ENCODE measurements around the gene MICOS13.

MICOS13 gene

DNA sequence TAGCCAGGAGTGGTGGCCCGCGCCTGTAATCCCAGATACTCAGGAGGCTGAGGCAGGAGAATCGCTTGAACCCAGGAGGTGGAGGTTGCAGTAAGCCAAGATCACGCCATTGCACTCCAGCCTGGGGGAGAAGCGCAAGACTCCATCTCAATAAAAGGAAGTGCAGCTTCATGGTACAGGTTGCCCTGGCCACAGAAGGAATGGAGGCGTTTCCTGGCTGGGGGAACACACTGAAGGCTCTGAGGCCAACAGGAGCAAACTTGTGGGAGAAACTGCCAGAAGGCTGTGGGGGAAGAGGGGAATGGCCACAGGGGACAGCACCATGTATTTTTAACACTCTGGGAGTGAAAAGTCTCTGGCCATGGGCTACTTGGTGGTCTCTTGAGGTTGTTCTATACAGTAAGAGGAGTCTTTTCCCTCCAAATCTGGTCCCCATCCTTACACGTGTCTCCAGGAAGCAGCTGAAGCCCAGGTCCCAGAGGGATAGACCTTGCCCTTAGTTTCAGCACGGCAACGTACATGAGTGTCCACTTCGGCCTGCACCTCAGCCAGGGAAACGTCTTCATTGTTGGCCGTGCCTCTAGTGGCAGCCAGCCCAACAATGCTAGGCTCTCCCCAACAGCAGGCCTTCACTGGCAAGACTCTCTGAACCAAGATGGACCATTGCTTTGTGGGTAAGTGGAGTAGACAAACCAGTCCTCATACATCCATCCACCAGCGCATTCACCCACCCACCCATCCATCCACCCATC lies 7.4 kb downstream of the MICOS13 start:
- Histone ChIP-seq H3K36me3 (ENCODE audit: control insufficient read depth in 1 of 2, insufficient read depth in 2 of 2, low read length in 2 of 2) (peaks cover 1 to 18% of the 10 kb centered on the region in 2 donors), H3K4me1 (ENCODE audit: control insufficient read depth in 1 of 2, insufficient read depth in 2 of 2, low read length in 2 of 2) (no peaks in the 10 kb centered on the region), H3K9me3 (ENCODE audit: control insufficient read depth in 1 of 2, low read length in 2 of 2) (no peaks in the 10 kb centered on the region), H3K27me3 (ENCODE audit: low read depth, low read length) (no peaks in the 10 kb centered on the region), H3K4me3 (ENCODE audit: low read depth in 1 of 2, low read length in 2 of 2) (no peak overlapping the region), H3K27ac (ENCODE audit: low read length) (no peak overlapping the region)

- H3K4me1 ChIP-seq (ENCODE audit: control insufficient read depth in 1 of 2, insufficient read depth in 2 of 2, low read length in 2 of 2): no peaks in the 10 kb centered on the region
- no peaks in the 10 kb centered on the region for H3K9me3 ChIP-seq (ENCODE audit: control insufficient read depth in 1 of 2, low read length in 2 of 2)
- H3K36me3 ChIP-seq (ENCODE audit: control insufficient read depth in 1 of 2, insufficient read depth in 2 of 2, low read length in 2 of 2): peaks cover 12 to 30% of the 10 kb centered on the region in 2 donors
- H3K4me3 ChIP-seq (ENCODE audit: low read depth in 1 of 2, low read length in 2 of 2): no peak overlapping the region
- H3K27ac ChIP-seq (ENCODE audit: low read length): no peak overlapping the region
- no peaks in the 10 kb centered on the region for H3K27me3 ChIP-seq (ENCODE audit: low read depth, low read length)
Observed at GRCh38 chr19:5671600-5671999, 8.7 kb downstream of the MICOS13 start.

- H3K4me1 ChIP-seq (ENCODE audit: control insufficient read depth in 1 of 2, insufficient read depth in 2 of 2, low read length in 2 of 2): no peaks in the 10 kb centered on the region
- no peak overlapping the region for H3K27ac ChIP-seq (ENCODE audit: low read length)
- H3K4me3 ChIP-seq (ENCODE audit: low read depth in 1 of 2, low read length in 2 of 2): no peak overlapping the region
- H3K36me3 ChIP-seq (ENCODE audit: control insufficient read depth in 1 of 2, insufficient read depth in 2 of 2, low read length in 2 of 2): peaks cover 34 to 54% of the 10 kb centered on the region in 2 donors
- H3K27me3 ChIP-seq (ENCODE audit: low read depth, low read length): no peaks in the 10 kb centered on the region
- no peaks in the 10 kb centered on the region for H3K9me3 ChIP-seq (ENCODE audit: control insufficient read depth in 1 of 2, low read length in 2 of 2)
Observed at GRCh38 chr19:5669212-5669611, 11.1 kb downstream of the MICOS13 start.

DNA sequence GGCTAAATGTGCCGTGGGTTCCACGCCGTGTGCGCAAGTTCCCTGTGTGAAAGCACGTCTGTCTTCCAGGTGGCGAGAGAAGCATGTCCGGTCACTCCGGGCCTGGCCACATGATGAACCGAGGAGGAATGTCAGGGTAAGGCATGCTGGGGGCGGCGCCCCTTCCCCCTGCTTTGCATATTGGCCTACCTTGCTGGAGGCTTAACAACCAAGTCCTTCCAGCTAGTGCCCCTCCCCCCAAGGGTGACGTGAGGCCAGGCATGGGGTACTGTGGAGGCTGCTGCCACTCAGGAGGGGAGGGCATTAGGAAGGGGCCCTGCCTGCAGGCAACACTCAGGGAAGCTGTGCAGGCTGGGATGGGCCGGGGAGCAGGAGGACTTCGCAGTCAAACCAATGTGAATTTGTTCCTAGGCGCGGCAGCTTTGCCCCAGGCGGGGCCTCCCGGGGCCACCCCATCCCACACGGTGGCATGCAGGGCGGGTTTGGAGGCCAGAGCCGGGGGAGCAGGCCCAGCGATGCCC lies 12.5 kb downstream of the MICOS13 start:
- H3K4me3 ChIP-seq (ENCODE audit: low read depth in 1 of 2, low read length in 2 of 2): no peak overlapping the region
- no peaks in the 10 kb centered on the region for H3K9me3 ChIP-seq (ENCODE audit: control insufficient read depth in 1 of 2, low read length in 2 of 2)
- no peaks in the 10 kb centered on the region for H3K4me1 ChIP-seq (ENCODE audit: control insufficient read depth in 1 of 2, insufficient read depth in 2 of 2, low read length in 2 of 2)
- H3K27me3 ChIP-seq (ENCODE audit: low read depth, low read length): no peaks in the 10 kb centered on the region
- H3K36me3 ChIP-seq (ENCODE audit: control insufficient read depth in 1 of 2, insufficient read depth in 2 of 2, low read length in 2 of 2): peaks cover 43 to 68% of the 10 kb centered on the region in 2 donors
- no peak overlapping the region for H3K27ac ChIP-seq (ENCODE audit: low read length)

GRCh38 chr19:5666921-5667610 lies 13.2 kb downstream of the MICOS13 start:
- Histone ChIP-seq H3K27ac (ENCODE audit: low read length) (no peak overlapping the region), H3K9me3 (ENCODE audit: control insufficient read depth in 1 of 2, low read length in 2 of 2) (no peaks in the 10 kb centered on the region), H3K4me1 (ENCODE audit: control insufficient read depth in 1 of 2, insufficient read depth in 2 of 2, low read length in 2 of 2) (no peaks in the 10 kb centered on the region), H3K36me3 (ENCODE audit: control insufficient read depth in 1 of 2, insufficient read depth in 2 of 2, low read length in 2 of 2) (peaks cover 43 to 73% of the 10 kb centered on the region in 2 donors), H3K27me3 (ENCODE audit: low read depth, low read length) (no peaks in the 10 kb centered on the region), H3K4me3 (ENCODE audit: low read depth in 1 of 2, low read length in 2 of 2) (no peak overlapping the region)

GRCh38 chr19:5665781-5666513 lies 14.4 kb downstream of the MICOS13 start:
- Histone ChIP-seq H3K4me3 (ENCODE audit: low read depth in 1 of 2, low read length in 2 of 2) (no peak overlapping the region), H3K27ac (ENCODE audit: low read length) (no peak overlapping the region), H3K9me3 (ENCODE audit: control insufficient read depth in 1 of 2, low read length in 2 of 2) (no peaks in the 10 kb centered on the region), H3K27me3 (ENCODE audit: low read depth, low read length) (no peaks in the 10 kb centered on the region), H3K4me1 (ENCODE audit: control insufficient read depth in 1 of 2, insufficient read depth in 2 of 2, low read length in 2 of 2) (no peaks in the 10 kb centered on the region), H3K36me3 (ENCODE audit: control insufficient read depth in 1 of 2, insufficient read depth in 2 of 2, low read length in 2 of 2) (peaks cover 48 to 84% of the 10 kb centered on the region in 2 donors)

- no peak overlapping the region for H3K4me3 ChIP-seq (ENCODE audit: low read depth in 1 of 2, low read length in 2 of 2)
- no peak overlapping the region for H3K27ac ChIP-seq (ENCODE audit: low read length)
- H3K36me3 ChIP-seq (ENCODE audit: control insufficient read depth in 1 of 2, insufficient read depth in 2 of 2, low read length in 2 of 2): peaks cover 55 to 92% of the 10 kb centered on the region in 2 donors
Observed at GRCh38 chr19:5664515-5664914, 15.8 kb downstream of the MICOS13 start.

GRCh38 chr19:5663904-5664303 lies 16.4 kb downstream of the MICOS13 start:
- Histone ChIP-seq H3K4me1 (ENCODE audit: control insufficient read depth in 1 of 2, insufficient read depth in 2 of 2, low read length in 2 of 2) (no peaks in the 10 kb centered on the region), H3K4me3 (ENCODE audit: low read depth in 1 of 2, low read length in 2 of 2) (no peak overlapping the region), H3K9me3 (ENCODE audit: control insufficient read depth in 1 of 2, low read length in 2 of 2) (no peaks in the 10 kb centered on the region), H3K36me3 (ENCODE audit: control insufficient read depth in 1 of 2, insufficient read depth in 2 of 2, low read length in 2 of 2) (peaks cover 55 to 91% of the 10 kb centered on the region in 2 donors), H3K27me3 (ENCODE audit: low read depth, low read length) (no peaks in the 10 kb centered on the region), H3K27ac (ENCODE audit: low read length) (no peak overlapping the region)

More at GRCh38 chr19:5664515-5664914, 15.8 kb downstream of the MICOS13 start:
- Histone ChIP-seq H3K9me3 (ENCODE audit: control insufficient read depth in 1 of 2, low read length in 2 of 2) (no peaks in the 10 kb centered on the region), H3K27me3 (ENCODE audit: low read depth, low read length) (no peaks in the 10 kb centered on the region), H3K4me1 (ENCODE audit: control insufficient read depth in 1 of 2, insufficient read depth in 2 of 2, low read length in 2 of 2) (no peaks in the 10 kb centered on the region)

GRCh38 chr19:5661483-5661882 lies 18.8 kb downstream of the MICOS13 start:
- no peak overlapping the region for H3K27ac ChIP-seq (ENCODE audit: low read length)

DNA sequence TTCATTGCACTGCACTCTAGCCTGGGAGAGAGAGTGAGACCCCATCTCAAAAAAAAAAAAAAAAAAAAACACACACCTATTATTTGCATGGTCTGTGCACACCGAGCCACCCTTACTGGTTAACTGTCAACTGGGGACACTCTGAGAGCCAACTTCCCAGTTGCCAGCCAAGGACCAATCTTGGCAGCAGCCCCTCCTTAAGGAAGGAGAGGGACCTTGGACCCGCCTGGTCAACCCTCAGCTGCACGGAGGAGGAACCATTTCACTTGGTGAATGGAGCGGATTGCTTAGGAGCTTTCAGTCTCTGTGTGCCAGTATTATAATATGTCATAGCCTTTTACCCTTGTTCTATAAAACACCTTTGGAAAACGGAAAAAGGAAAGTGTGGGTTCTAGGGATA lies 24.9 kb downstream of the MICOS13 start:
- Histone ChIP-seq H3K27ac (ENCODE audit: low read length) (no peak overlapping the region), H3K4me3 (ENCODE audit: low read depth in 1 of 2, low read length in 2 of 2) (no peak overlapping the region), H3K4me1 (ENCODE audit: control insufficient read depth in 1 of 2, insufficient read depth in 2 of 2, low read length in 2 of 2) (no peaks in the 10 kb centered on the region)

More at GRCh38 chr19:5661483-5661882, 18.8 kb downstream of the MICOS13 start:
- Histone ChIP-seq H3K36me3 (ENCODE audit: control insufficient read depth in 1 of 2, insufficient read depth in 2 of 2, low read length in 2 of 2) (peaks cover 54 to 85% of the 10 kb centered on the region in 2 donors), H3K4me1 (ENCODE audit: control insufficient read depth in 1 of 2, insufficient read depth in 2 of 2, low read length in 2 of 2) (no peaks in the 10 kb centered on the region), H3K4me3 (ENCODE audit: low read depth in 1 of 2, low read length in 2 of 2) (no peak overlapping the region), H3K27me3 (ENCODE audit: low read depth, low read length) (no peaks in the 10 kb centered on the region), H3K9me3 (ENCODE audit: control insufficient read depth in 1 of 2, low read length in 2 of 2) (no peaks in the 10 kb centered on the region)

DNA sequence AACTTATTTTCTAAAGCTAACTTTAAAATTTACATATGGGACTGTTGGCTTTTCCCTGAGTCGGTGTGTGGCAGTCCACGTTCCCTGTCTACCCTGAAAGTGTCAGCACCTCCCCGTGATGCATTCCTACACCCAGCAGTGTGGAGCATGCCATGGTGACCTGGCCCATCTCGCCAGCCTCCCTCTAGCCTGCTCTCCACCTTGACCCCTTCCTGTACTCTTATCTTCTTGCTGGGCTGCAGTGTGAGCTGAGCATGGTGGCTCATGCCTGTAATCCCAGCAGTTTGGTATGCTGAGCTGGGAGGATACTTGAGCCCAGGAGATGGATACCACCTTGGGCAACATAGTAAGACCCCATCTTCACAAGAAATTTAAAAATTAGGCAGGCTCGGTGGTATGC lies 25.4 kb downstream of the MICOS13 start:
- H3K36me3 ChIP-seq (ENCODE audit: control insufficient read depth in 1 of 2, insufficient read depth in 2 of 2, low read length in 2 of 2): peaks cover 63 to 85% of the 10 kb centered on the region in 2 donors
- H3K9me3 ChIP-seq (ENCODE audit: control insufficient read depth in 1 of 2, low read length in 2 of 2): no peaks in the 10 kb centered on the region
- no peak overlapping the region for H3K27ac ChIP-seq (ENCODE audit: low read length)
- no peaks in the 10 kb centered on the region for H3K27me3 ChIP-seq (ENCODE audit: low read depth, low read length)
- no peaks in the 10 kb centered on the region for H3K4me1 ChIP-seq (ENCODE audit: control insufficient read depth in 1 of 2, insufficient read depth in 2 of 2, low read length in 2 of 2)
- H3K4me3 ChIP-seq (ENCODE audit: low read depth in 1 of 2, low read length in 2 of 2): no peak overlapping the region

More for the DNA sequence above, 24.9 kb downstream of the MICOS13 start:
- Histone ChIP-seq H3K9me3 (ENCODE audit: control insufficient read depth in 1 of 2, low read length in 2 of 2) (no peaks in the 10 kb centered on the region), H3K36me3 (ENCODE audit: control insufficient read depth in 1 of 2, insufficient read depth in 2 of 2, low read length in 2 of 2) (peaks cover 64 to 84% of the 10 kb centered on the region in 2 donors), H3K27me3 (ENCODE audit: low read depth, low read length) (no peaks in the 10 kb centered on the region)

Measured in muscle layer of duodenum (tissue), 2 donors.